GM13977 (cell line): Measurements from ENCODE around the gene JPT2.
"Not testable (repeated sequence)": the region's sequence is repeated elsewhere in the genome, so short reads cannot be mapped to it uniquely, and the experiment has no call there.

Source experiments
- DNase-seq: peaks from one replicate; pipeline ENCODE4 v3.0.0; 2012; ENCODE audit warnings: low spot score
- CTCF ChIP-seq: IDR thresholded peaks from 2 replicates; pipeline ENCODE4 v1.5.1; 2012; ENCODE audit warnings: mild to moderate bottlenecking, control low read depth; ENCODE audit not compliant: insufficient read depth; ENCODE audit errors: extremely low read depth, missing control alignments
- in situ Hi-C: fragments of 300-500 bp; cut with MboI; formaldehyde crosslinking; loops from one replicate; pipeline ENCODE4 v1.12.0; 2022; ENCODE audit warnings: low sequenced_read_pairs, low pct_unique_long_range_greater_than_20kb, mixed read lengths, inconsistent platforms; ENCODE audit not compliant: unreplicated experiment

Gene JPT2

DNA sequence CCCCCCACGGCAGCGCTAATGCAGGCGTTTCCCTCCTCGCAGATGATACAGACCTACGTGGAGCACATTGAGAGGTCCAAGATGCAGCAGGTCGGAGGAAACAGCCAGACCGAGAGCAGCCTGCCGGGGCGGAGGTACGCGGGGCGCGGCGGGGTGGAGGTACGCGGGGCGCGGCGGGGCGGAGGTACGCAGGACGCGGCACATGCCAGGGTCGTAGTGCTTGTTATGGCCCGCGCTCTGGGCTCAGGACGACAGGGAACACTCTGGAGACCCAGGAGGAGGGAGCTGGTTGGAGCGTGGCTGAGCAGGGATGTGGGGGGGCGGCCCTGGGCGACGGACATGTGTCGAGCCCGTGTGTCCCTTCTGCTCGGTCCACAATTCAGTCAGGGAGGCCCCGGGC, 51.4 kb downstream of the JPT2 start:
- no peak for DNase-seq
- no peak for TF ChIP-seq CTCF
- in situ Hi-C loops, result no loop called here

DNA sequence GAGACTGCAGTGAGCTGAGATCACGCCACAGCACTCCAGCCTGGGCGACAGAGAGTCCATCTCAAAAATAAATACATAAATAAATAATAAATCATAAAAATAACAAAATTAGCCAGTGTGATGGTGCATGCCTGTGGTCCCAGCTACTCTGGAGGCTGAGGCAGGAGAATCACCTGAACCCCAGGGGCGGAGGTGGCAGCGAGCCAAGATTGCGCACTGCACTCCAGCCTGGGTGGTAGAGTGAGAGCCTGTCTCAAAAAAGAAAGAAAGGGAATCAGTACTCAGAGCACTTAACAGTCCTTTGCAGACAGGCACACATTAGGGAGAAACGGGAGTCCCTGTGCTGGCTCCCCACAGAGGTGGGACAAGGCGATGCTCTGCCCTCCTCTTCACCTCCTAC, 53.0 kb downstream of the JPT2 start:
- in situ Hi-C loops, result no loop called here
- no peak for DNase-seq
- TF ChIP-seq CTCF, result no peak

- no peak for TF ChIP-seq CTCF
- DNase-seq, result no peak
- in situ Hi-C loops, result no loop called here
Measured at GRCh38 chr16:1731603-1732002, 53.5 kb downstream of the JPT2 start.

DNA sequence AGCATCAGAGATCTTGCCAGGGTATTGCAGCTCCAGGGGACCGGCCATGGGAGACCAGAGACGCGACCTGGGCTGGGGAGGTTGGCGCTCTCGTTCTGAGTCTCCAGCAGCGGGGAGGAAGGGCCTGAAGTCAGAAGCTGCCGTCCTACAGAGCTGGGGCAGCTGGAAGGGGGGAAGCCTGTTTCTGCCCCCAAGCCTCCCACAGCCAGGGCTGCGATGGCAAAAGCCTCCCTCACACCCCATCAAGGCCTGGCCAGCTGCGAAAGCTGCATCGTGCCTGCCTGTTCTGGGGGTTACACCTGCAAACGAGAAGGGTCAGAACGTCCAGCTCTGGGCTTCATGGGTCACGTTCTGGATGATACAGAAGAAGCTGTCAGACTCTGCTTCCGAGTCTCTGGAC, 54.0 kb downstream of the JPT2 start:
- TF ChIP-seq CTCF, result no peak
- in situ Hi-C loops, result no loop called here
- DNase-seq, result no peak

GRCh38 chr16:1732551-1732987, 54.5 kb downstream of the JPT2 start:
- in situ Hi-C loops, DNase-seq: not testable (repeated sequence)

GRCh38 chr16:1734123-1734522, 56.0 kb downstream of the JPT2 start:
- DNase-seq, result no peak
- in situ Hi-C loops, result no loop called here
- no peak for TF ChIP-seq CTCF

DNA sequence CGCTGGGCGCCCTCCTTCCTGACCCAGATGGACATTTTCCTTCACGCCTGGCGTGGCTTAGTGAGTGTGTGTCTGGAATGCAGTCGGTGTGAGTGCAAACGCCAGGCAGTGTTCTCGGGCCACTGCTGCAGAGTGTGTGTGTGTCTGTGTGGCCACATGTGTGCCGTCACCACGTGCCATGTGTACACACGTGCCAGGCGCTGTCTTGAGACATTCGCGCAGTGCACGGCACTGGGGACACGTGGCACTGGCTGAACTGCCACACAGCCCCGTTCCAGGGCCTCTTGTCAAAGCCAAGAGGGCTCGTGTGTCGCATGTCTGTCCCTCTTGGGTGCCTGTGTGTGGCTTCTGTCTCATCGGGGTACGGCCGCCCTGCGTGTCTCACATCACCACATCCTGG, 56.7 kb downstream of the JPT2 start:
- no peak for TF ChIP-seq CTCF
- DNase-seq, result no peak
- in situ Hi-C loops, result no loop called here

- no peak for DNase-seq
- TF ChIP-seq CTCF, result no peak
- in situ Hi-C loops, result no loop called here
Measured at GRCh38 chr16:1740234-1740633, 62.2 kb downstream of the JPT2 start.
